Measurements from ENCODE around the gene SPRN.

- TF ChIP-seq POLR2A (IDR thresholded peaks at IDR 0.05) (no peak), CTCF (IDR thresholded peaks at IDR 0.05) (no peak)
These were observed 23.7 kb upstream of the SPRN start for GRCh38 chr10:133448120-133448519.
